Ishikawa (cell line): ENCODE measurements around the gene TBX15.

Experiments used
- CEBPB ChIP-seq: IDR thresholded peaks from 2 replicates; pipeline ENCODE4 v1.6.1; 2012
- CREB1 ChIP-seq: IDR thresholded peaks from 2 replicates; pipeline ENCODE4 v1.6.1; 2012; ENCODE audit warnings: low read depth
- EGR1 ChIP-seq: IDR thresholded peaks from 2 replicates; pipeline ENCODE4 v1.6.1; 2012
- EP300 ChIP-seq: IDR thresholded peaks from 2 replicates; pipeline ENCODE4 v1.6.1; 2012; ENCODE audit warnings: borderline replicate concordance
- FOXM1 ChIP-seq: IDR thresholded peaks from 2 replicates; pipeline ENCODE4 v1.6.1; 2012; ENCODE audit warnings: low read depth, borderline replicate concordance
- NFIC ChIP-seq: IDR thresholded peaks from 2 replicates; pipeline ENCODE4 v1.6.1; 2012
- RAD21 ChIP-seq: IDR thresholded peaks from 2 replicates; pipeline ENCODE4 v1.6.1; 2012; ENCODE audit warnings: low read depth
- TAF1 ChIP-seq: IDR thresholded peaks from 2 replicates; pipeline ENCODE4 v1.6.1; 2012; ENCODE audit warnings: low read depth, mild to moderate bottlenecking
- TCF12 ChIP-seq: IDR thresholded peaks from 2 replicates; pipeline ENCODE4 v1.6.1; 2012; ENCODE audit warnings: low read depth
- TEAD4 ChIP-seq: IDR thresholded peaks from 2 replicates; pipeline ENCODE4 v1.6.1; 2012
- YY1 ChIP-seq: IDR thresholded peaks from 2 replicates; pipeline ENCODE4 v1.6.1; 2012; ENCODE audit warnings: low read depth
- ZBTB7A ChIP-seq: IDR thresholded peaks from 2 replicates; pipeline ENCODE4 v1.6.1; 2012; ENCODE audit warnings: low read depth
- TF ChIP-seq, protein P1 (sequence below): IDR thresholded peaks from 2 replicates; pipeline ENCODE4 v1.6.1; 2012; ENCODE audit warnings: low read depth, mild to moderate bottlenecking
- TF ChIP-seq, protein P2 (sequence below): IDR thresholded peaks from 2 replicates; pipeline ENCODE4 v1.6.1; 2012
- TF ChIP-seq, protein P3 (sequence below): IDR thresholded peaks from 2 replicates; pipeline ENCODE4 v1.6.1; 2012

Gene TBX15

DNA sequence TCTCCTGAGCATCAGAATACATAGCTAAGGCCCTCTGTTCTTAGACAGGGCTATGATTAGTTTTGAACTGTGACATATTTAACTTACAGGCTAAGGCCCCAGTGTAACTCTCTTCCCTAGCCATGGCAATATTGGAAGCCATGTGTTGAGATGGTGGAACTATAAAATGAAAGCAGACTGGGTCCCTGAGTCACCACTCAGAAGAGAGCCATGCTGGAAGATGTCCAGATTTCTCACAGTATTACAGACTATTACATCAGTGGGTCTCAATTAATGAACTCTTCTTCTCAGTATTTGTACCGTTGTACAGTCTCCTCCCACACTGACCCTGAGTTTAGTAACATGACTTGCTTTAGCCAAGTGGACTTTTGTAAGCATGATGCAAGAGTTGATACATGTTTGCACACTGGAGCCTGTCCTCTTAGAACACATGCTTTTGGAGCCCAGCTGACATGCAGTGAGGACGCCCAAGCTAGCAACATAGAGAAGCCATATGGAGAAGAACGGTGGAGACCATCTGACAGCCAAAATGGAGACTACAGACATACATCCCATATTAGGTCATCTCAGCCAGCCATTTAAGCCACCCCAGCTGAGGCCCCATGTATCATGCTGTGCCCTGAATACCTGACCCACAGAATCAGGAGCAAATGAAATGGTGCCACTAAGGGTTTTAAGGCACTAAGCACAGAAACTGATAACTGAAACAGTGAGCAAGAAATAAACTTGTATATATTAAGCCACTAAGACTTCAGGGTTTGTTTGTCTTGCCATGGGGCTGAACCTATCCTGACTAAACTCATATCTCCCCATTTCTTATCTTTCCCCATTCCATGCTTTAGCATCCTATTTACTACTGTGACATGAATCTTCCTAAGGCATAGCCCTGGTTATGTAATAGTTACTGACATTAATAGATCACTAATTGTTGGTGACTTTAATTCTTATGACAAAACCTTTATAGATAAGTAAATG lies 24.4 kb downstream of the TBX15 start:
- no peak for TF ChIP-seq TAF1
- TF ChIP-seq ZBTB7A, result no peak
- TF ChIP-seq, protein P1, sequence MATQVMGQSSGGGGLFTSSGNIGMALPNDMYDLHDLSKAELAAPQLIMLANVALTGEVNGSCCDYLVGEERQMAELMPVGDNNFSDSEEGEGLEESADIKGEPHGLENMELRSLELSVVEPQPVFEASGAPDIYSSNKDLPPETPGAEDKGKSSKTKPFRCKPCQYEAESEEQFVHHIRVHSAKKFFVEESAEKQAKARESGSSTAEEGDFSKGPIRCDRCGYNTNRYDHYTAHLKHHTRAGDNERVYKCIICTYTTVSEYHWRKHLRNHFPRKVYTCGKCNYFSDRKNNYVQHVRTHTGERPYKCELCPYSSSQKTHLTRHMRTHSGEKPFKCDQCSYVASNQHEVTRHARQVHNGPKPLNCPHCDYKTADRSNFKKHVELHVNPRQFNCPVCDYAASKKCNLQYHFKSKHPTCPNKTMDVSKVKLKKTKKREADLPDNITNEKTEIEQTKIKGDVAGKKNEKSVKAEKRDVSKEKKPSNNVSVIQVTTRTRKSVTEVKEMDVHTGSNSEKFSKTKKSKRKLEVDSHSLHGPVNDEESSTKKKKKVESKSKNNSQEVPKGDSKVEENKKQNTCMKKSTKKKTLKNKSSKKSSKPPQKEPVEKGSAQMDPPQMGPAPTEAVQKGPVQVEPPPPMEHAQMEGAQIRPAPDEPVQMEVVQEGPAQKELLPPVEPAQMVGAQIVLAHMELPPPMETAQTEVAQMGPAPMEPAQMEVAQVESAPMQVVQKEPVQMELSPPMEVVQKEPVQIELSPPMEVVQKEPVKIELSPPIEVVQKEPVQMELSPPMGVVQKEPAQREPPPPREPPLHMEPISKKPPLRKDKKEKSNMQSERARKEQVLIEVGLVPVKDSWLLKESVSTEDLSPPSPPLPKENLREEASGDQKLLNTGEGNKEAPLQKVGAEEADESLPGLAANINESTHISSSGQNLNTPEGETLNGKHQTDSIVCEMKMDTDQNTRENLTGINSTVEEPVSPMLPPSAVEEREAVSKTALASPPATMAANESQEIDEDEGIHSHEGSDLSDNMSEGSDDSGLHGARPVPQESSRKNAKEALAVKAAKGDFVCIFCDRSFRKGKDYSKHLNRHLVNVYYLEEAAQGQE, result no peak
- no peak for TF ChIP-seq EP300
- no peak for TF ChIP-seq CREB1
- no peak for TF ChIP-seq EGR1
- TF ChIP-seq RAD21, result no peak
- TF ChIP-seq TEAD4, result no peak

DNA sequence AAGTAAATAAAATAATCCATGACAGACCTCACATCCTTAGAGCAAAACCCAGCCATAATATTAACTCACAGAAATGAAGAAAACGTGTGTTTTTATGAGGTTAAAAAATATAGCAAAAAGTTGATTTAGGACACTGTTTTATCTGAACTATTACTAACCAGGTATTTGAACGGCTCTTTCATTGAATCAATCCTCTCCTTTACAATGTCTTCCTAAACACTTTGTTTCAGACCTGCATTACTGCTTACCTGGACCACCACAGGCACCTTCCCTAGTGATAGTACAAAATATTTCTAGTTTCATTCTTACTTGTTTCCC lies 25.0 kb downstream of the TBX15 start:
- TF ChIP-seq TCF12, result no peak
- TF ChIP-seq EGR1, result no peak
- TF ChIP-seq, protein P2, sequence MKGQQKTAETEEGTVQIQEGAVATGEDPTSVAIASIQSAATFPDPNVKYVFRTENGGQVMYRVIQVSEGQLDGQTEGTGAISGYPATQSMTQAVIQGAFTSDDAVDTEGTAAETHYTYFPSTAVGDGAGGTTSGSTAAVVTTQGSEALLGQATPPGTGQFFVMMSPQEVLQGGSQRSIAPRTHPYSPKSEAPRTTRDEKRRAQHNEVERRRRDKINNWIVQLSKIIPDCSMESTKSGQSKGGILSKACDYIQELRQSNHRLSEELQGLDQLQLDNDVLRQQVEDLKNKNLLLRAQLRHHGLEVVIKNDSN, result no peak
- no peak for TF ChIP-seq EP300
- TF ChIP-seq NFIC, result no peak
- TF ChIP-seq TEAD4, result no peak
- no peak for TF ChIP-seq CEBPB
- TF ChIP-seq, protein P3, sequence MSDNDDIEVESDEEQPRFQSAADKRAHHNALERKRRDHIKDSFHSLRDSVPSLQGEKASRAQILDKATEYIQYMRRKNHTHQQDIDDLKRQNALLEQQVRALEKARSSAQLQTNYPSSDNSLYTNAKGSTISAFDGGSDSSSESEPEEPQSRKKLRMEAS, result no peak
- TF ChIP-seq ZBTB7A, result no peak
- TF ChIP-seq CREB1, result no peak
- TF ChIP-seq FOXM1, result no peak

DNA sequence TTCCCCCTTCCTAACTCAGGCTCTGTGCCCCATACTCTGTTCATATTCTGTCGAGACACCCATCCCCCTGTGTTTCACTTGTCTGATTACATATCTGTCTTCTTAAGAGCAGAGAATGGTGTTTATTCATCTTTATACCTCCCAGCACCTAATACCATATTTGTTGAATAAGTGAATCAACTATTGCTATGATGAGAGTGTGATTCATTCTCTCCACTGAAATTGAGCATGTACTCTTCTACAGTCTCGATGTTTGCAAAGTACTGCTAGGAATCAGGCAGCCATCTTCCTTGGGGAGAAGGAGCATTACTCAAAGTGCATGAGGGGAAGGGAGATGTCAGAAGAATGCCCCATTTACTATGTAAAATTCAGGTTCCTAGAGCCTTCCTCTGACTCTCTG lies 27.0 kb downstream of the TBX15 start:
- TF ChIP-seq TEAD4 (no peak), CREB1 (no peak), RAD21 (no peak), EGR1 (no peak), TCF12 (no peak), TAF1 (no peak), FOXM1 (no peak), CEBPB (no peak), YY1 (no peak), ZBTB7A (no peak), EP300 (no peak), NFIC (no peak)
- TF ChIP-seq, protein P3, result no peak
- TF ChIP-seq, protein P1, result no peak
- TF ChIP-seq, protein P2, result no peak

DNA sequence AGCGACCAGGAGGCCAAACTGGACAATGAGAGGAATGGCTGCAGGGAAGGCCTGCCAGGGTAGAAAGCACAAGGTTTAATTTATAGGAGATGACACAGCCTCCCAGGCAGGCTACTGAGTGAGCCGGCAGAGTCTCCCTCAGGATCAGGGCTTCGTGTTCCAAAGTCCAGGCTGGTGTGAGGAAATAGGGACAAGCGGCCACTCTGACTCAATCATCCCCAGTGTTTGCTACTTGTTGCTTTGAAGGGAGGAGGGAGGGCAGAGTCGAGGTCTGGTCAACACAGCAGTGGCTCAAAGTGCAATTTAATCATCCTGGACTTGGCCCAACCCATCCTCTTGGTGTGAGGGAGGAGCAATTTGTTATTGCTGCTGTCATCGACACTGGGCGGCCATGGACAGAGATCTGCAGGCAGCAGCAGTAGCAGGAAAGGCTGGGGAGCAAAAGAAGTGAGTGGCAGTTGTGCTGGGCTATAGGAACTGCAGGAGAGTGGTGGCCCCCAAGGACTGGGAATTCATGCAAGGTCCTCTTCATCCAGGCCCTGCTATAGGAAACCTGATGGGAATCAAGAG lies 27.5 kb downstream of the TBX15 start:
- TF ChIP-seq EP300, result no peak
- no peak for TF ChIP-seq TAF1
- no peak for TF ChIP-seq YY1
- TF ChIP-seq, protein P1, result no peak
- no peak for TF ChIP-seq TEAD4
- TF ChIP-seq CREB1, result no peak
- no peak for TF ChIP-seq CEBPB
- TF ChIP-seq EGR1, result no peak
